ENCODE results near the gene DPM3.

DNA sequence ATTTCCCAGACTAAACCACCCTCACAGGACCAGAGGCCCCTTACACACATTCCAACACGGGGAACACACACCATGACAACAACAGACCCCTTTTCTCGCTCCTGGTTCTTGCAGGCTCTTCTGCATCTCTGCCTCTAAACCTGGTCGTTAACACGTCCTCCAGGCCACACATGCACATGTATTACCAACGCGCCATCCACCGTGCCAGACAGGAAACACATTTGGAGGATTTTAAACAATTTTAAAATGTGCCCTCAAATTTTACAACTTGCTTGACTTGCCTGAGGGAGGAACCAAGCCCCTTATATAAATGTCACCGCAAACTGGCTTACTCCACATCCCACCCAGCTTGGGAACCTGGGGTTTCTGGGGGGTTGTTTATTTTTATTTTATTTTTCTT, 29.5 kb downstream of the DPM3 start:
- no peak for TF ChIP-seq FOS (IDR thresholded peaks at IDR 0.05; ENCODE audit: borderline replicate concordance, insufficient read depth, low read length)
- TF ChIP-seq POLR2AphosphoS5 (IDR thresholded peaks at IDR 0.05; ENCODE audit: insufficient read depth, low read depth, low read length): no peak
- TF ChIP-seq, protein P1, sequence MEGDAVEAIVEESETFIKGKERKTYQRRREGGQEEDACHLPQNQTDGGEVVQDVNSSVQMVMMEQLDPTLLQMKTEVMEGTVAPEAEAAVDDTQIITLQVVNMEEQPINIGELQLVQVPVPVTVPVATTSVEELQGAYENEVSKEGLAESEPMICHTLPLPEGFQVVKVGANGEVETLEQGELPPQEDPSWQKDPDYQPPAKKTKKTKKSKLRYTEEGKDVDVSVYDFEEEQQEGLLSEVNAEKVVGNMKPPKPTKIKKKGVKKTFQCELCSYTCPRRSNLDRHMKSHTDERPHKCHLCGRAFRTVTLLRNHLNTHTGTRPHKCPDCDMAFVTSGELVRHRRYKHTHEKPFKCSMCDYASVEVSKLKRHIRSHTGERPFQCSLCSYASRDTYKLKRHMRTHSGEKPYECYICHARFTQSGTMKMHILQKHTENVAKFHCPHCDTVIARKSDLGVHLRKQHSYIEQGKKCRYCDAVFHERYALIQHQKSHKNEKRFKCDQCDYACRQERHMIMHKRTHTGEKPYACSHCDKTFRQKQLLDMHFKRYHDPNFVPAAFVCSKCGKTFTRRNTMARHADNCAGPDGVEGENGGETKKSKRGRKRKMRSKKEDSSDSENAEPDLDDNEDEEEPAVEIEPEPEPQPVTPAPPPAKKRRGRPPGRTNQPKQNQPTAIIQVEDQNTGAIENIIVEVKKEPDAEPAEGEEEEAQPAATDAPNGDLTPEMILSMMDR (IDR thresholded peaks at IDR 0.05; ENCODE audit: extremely low read depth in 1 of 2, insufficient read depth in 1 of 2, low read depth in 1 of 2, low read length in 2 of 2): no peak

All from endothelial cell of umbilical vein (primary cell).